COLO668 (cell line): ENCODE results near the gene TNIK.

Experiments used
- DNase-seq: peaks from one replicate; lab custom pipeline; 2025; ENCODE audit not compliant: unreplicated experiment; lab: John Stamatoyannopoulos, UW

The TNIK gene

DNA sequence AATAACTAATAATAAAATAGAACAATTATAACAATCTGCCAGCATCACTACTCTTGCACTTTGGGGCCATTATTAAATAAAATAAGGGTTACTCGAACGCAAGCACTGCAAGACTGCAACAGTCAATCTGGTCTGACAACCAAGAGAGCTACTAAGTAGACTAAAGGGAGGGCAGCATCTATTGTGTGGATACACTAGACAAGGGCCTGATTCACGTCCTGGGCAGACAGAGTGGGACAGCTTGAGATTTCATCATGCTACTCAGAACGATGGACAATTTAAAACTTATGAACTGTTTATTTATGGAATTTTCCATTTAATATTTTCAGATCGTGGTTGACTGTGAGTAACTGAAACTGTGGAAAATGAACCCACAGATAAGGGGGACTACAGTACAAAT, 39.5 kb downstream of the TNIK start:
- no peak for DNase-seq

DNA sequence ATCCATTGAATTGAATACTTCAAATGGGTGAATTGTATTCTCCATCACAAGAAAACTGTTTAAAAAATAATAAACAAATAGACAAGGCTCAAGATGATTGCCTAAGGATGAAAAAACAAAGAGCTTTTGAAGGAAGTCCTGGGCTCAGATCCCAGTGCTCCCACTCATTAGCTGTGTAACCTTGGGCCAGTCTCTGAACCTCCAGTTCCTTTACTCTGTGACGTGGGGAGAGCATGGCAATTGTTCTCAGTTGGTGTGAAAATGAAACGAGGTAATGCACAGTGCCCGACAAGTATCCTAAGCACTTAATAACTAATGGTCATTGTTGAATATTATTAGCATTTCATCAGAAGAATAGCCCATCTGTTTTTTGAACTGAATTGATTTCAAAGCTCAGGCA, 40.7 kb downstream of the TNIK start:
- no peak for DNase-seq

DNA sequence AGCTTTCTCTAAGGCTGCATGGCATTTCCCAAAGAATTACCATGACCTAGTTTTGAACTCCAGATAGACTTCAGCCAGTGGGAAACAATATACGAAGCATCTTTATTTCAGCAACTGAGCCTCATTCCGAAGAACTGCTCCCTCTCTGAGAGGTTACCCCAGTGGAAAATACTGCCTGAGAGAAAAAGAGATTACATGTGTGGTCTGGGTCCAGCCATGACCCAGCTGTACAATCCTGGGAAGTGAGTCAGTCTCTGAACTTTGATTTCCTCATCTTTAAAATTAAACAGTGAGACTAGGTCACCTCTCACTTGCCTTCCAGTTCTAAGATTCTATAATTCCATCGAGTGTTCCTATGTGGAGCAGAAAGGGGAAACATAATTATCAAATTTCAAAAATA, 42.4 kb downstream of the TNIK start:
- no peak for DNase-seq

DNA sequence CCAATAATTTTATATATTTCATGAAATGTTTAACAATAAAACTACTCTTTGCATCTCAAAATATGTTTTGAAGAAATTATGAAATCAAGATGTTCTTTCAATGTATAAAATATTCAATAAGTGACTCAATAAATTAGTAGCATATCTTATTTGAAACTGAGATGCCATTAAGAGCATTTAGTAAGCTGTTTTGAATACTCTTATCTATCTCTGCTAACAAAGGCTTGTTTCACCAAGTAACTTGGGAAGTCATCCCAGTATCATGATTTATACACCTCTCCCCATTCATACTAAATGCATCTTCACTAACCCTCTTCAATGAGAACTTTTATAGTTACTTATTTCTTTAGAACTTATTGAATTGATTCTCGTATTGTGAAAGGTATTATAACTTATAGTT, 43.1 kb downstream of the TNIK start:
- DNase-seq, result no peak

DNA sequence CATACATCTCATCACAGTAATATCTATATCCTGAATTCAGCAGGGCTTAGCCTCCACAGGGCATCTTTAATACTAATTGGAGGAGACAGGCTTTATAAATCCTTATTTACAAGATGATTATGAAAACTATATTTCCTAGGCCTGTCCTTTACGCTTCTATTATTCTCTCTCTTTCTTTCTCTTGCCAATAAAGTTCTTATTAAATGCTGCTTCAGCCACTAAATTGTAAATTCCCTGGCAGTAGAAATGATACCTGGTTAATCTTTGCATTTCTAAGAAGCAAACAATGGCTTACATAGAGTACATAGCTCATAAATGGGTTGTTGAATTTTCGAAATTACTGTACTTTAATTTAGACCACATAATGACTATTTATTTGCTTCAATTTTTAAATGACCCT, 43.5 kb downstream of the TNIK start:
- DNase-seq, result no peak

DNA sequence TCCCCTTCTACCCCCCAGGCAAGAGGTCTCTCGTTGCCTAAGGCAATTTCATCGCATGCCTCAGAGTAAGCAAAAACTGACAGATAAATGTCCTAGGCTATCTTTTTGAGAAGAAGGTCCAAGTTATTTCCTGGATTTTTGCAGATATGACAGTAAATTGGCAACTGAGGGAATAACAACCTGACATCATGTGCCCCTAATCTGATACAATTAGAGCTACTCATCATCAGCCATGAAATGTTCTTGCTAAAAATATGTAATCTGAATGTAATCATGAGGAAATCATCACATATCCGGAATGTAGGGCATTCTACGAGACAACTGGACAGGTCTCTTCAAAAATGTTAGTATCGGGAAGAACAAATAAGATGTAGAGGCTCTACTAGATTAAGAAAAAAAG, 44.1 kb downstream of the TNIK start:
- no peak for DNase-seq

DNA sequence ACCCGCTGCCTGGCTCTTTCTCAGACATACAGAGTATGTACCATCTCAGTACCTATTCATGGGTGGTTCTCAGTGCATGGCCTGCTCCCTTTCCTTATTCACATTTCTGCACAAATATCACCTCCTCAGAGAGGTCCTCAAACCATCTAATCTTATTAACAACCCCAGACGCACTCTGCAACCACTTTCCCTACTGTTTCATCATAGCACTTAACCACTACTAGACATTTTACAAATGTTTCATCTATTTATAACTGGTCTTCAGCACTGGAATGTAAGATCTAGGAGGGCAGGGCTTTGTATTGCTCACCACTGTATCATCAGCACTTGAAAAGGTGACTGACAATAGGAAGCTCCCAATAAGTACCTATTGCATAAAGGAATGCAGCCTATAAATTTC, 45.1 kb downstream of the TNIK start:
- no peak for DNase-seq

DNA sequence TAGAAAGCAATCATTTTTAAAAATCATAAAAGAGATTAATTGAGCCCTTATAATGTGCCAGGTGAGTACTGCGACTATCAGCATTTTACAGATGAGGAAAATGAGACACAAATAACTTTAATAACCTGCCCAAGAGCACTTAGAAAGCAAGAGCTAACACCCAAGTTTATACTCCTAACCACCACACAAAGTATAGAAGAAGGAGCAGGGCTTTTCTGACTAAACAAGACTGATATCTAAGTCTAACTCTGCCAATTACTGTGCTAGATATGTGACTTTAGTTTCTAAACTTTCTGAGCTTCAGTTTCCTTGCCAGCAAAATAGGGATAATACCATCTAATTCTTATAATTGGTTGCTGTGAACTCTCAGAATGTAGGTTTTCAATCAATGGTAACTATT, 47.7 kb downstream of the TNIK start:
- no peak for DNase-seq

DNA sequence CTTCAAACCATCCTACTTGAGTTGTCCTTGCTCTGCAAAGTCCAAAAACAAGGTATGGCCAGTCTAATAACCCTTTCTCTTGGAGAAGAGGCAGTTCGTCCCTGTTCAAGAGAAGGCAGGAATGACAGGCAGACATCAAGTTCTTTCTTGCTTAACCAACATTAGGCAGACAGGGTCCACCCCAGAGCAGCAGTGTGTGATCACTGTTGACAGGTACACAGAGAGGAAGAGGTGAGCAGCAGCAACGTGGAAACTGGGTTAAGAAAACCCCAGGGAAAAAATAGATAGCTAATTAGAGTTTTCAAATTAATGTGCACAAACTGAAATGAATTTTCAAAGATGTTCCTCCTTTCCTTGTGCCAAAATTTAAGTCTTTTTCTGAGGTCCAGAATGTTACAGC, 48.2 kb downstream of the TNIK start:
- no peak for DNase-seq

DNA sequence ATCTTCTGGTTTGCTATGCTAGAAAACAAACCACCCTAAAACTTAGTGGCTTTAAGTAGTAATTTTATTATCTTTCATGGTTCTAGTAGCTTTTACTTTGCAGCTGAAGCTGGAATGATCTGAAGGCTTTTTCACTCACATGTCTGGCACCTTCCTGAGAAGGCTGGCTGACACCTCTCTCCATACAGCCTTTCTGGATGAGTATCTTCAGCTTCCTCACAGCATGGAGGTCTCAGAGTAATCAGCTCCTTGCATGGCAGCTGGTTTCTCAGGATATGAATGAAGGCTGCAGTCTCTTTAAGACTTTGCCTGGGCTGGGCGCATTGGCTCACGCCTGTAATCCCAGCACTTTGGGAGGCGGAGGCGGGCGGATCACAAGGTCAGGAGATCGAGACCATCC, 50.0 kb downstream of the TNIK start:
- no peak for DNase-seq

DNA sequence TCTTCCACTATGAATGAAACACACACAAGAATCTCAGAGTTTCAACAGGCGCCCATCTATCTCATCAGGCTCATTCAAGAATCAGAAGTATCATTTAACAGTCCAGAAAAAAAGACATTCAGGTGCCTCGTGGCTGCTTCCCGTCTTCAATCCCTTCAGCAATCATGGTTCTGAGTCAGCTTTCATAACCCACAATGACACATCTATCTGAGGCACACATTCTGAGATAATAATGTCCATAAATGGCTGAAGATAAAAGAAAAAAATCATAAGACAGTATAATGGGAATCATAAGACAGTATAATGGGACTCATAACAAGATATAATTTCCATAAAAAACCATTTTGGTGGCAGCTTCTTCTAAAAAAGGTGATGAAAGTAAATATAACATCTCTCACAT, 52.4 kb downstream of the TNIK start:
- no peak for DNase-seq

DNA sequence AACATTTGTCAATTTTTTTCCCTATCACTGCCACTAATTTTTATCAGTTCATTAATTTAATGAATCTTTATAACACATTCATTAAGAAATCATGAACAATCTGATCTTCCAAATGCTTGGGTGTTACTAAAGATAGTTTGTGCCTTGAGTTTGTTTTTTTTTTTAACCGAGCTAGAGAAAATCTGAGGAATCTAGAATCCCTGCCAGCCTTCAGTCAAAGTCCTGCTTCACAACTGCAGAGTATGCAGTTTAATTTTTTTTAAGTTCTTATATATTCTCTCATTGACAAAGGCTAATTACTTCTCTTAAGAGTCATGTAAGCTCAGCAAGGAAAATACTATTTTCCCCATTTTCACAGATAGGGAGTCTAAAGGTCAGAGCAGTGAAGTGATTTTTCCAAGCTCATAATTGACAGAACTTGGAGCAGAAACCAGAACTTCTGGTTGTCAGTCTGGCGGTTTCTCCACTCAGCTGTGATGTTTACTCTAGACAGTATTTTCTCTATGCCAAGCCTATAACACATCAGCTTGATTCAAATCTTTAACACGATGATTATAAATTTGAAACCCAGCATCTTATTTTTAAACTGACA, 55.7 kb downstream of the TNIK start:
- no peak for DNase-seq

DNA sequence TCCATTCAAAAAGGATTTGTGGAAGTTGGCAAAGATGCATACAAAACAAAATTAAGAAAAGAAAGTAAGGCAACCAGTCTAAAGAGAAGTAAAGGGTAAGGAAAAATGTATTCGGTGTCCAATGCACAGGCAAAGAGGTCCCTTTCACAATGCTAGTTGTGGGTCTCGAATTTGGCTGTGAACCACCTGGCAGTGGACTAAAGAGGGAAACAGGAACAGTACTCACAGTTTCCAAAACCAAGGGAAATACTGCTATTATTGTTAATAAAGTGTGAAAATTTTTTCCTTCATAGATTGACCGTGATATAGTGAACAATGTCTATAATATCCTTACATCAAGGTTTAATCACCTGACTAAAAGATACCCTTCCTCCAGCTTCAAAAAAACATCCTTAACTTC, 57.9 kb downstream of the TNIK start:
- DNase-seq, result no peak

DNA sequence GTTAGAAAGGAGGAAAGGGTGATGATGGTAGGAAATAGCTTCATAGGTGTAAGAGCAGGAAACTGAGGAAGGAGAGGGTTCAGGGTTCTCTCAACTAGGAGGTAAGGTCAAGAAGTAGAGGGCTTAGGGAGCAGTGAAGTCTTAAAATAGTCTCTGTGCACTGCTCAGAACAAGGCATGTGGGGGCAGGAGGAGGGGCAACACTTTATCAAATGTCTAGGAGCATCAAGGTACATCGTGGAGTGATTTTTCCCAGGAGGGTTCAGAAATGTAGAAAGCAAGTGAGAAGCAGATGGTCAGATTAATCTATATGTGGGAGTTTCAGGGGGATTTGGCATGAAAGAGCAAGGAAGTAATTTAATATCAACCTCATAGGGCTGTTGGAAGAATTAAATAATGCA, 58.8 kb downstream of the TNIK start:
- DNase-seq, result no peak

DNA sequence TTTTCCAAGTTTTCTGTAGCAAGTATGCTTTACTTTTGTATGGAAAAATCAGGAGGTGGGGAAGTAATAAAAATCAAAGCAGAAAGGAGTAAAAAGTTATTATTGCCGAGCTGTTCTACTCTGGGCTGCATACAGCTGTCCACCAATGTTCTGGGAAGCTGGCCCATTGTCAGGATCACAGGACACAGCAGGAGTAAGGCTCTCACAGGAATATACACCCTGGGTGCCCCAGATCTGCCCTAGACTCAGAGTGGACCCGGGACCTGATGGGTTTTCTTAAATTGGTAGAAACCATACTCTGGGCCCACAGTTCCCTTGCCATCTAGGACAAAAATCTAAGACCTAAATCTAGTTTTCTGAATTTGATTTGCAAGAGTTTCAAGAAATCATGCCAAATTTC, 60.4 kb downstream of the TNIK start:
- no peak for DNase-seq

DNA sequence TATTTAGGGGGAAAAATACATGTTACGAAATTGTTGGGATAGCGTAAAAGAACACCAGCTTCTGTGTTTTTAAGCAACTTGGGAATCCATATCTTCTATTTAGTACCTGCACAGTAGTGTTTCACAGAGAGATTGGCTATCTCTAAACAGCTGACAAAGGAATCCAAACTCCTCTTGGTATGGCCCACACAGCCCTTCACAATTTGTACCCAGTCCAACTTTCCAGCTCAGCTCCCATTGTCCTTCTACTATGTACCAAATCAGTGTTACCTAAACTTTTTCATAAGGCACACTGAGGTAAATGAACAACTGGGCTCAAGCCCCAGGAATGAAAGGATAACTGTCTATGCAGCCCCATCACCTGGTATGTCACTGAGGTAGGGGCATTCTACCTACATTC, 61.9 kb downstream of the TNIK start:
- DNase-seq, result no peak

DNA sequence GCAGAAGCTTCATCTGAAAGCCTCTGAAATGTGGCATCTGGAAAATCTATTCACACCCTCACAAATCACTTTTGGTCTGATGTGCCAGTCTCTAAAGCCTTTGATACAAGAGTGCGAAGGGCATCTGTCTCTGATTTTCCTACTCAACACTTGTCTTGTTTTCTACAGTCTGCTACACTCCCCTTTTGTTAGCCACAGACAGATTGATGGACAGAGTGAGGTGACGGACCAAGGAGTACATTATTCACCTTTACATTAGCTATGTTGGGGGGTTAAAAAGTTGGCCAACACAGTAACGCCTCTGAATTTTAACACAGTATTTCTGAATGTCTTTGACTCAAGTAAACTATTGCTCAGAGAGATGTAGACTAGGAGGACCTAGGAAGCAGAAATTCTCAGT, 63.1 kb downstream of the TNIK start:
- DNase-seq, result no peak

DNA sequence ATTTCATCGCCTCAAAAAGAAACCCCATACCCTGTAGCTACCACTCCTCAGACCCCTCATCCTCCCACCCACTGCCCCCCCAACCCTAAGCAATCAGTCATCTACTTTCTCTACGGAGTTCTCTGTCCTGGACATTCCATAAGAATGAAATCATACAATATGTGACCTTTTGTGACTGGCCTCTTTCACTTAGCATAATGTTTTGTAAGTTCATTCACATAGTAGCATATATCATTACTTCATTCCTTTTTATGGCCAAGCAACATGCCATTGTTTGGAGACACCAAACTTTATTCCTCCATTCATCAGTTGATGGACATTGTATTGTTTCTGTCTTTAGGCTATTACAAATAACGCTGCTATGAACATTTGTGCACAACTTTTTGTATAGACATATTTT, 64.2 kb downstream of the TNIK start:
- DNase-seq, result no peak

DNA sequence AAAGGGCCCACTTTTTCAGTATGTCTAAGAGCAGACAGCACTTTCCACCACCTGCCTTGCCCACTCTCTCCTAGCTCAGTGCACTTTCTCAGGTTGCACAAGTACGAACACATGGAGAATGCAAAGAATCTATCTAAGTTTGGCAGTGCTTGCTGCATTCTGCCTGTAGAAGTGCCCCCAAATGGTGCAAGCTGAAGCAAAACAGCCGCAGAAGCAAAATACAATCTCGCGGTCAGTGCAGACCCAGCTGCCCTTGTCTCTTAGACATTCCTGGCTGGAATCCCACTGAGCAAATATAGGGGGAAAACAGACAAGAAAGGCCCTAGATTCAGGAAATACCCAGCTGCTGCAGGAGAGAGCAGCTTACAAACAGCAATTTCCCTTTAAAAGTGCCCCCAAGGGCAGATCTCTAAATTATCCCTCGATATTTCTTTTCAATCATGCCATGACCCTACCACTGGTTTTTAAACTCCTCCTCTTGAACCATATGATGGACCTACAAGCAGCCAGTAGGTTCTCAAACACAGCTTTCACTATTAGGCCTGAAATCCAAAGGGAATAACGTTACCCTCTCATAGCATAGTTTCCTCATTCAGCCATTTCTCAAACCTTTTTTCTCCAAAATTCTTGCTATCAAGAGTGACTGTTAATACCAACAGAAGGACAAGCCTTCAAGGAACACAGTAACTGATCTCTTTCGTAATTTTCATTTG, 67.0 kb downstream of the TNIK start:
- DNase-seq, result no peak

DNA sequence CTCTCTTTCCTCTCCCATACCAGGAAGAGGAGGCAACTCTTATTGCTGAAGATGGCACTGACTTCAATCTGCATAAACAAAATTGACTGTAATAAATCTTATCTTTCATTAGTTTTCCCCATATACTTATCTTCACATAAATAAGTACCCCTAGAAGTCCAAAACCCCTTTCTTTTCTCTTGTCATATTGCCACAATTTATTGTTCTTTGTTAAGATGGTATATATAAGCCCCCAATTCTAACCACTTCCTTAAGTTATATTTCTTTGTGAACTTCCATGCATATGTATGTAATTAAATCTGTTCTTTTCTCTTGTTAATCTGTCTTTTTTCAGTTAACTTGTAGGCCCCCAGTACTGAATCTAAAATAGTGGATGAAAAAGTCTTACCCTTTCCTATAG, 68.8 kb downstream of the TNIK start:
- DNase-seq, result no peak

DNA sequence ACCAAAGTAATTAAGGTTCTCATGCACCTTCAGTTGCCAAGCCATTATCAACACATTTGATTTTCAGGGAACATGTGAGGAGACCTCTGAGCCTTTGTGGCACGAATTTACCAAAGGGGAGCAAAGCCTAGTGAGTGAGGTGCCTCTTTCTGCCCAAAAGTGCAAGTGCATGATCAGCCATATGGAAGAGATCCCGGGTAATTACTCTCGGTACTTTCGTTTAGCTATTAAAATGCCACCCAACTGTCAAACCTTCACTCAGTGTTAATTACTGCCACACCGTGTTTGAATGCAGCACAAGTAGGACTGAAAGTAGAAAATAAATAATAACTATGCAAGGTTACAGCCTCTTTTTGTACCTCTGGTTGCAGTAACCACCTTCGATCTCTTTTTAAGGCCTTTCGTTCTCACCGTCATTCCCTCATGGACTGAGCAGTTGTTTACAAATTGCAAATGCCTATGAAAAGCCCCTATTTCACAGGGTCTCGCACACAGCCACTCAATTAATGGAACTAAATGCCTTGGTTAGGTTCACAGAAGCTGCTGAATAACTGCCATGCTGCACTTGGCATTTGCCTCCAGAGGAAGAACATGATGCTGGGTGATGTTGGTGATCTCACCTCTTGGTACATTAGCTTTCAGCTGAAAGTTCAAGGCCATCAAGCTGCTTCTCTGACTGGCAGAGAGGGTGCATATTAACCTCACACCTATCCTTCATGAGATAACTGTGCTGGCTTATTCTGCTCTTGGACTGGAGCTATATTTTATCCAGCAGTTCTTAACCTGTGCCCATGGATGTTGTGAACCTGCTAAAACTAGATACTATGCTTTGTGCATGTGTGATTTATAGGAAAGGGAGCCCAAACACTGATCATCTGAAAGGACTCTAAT, 69.9 kb downstream of the TNIK start:
- no peak for DNase-seq

DNA sequence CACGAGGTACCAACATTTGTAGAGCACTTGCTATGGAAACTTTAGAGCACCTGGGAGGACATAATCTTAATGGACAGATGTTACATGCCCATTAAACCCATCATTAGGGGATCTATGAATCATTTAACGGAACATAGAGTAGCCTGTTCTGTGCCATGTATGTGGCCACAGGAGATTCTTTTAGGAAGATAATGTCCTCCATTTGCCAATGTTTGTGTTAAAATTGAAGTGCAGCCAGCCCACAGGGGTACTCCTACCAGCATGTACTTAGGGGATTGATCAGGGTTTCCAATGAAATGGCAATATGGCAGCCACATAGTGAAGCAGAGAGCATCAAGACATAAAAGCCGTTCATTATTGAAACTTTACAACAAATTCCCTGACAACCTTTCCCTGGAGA, 70.7 kb downstream of the TNIK start:
- no peak for DNase-seq
